HPDE6-E6E7 (cell line): ENCODE results near the gene ATRAID.

ENCODE experiments used
- DNase-seq: peaks from one replicate; pipeline ENCODE4 v3.0.0; 2011; ENCODE audit warnings: missing footprints; ENCODE audit errors: extremely low spot score

The ATRAID gene

DNA sequence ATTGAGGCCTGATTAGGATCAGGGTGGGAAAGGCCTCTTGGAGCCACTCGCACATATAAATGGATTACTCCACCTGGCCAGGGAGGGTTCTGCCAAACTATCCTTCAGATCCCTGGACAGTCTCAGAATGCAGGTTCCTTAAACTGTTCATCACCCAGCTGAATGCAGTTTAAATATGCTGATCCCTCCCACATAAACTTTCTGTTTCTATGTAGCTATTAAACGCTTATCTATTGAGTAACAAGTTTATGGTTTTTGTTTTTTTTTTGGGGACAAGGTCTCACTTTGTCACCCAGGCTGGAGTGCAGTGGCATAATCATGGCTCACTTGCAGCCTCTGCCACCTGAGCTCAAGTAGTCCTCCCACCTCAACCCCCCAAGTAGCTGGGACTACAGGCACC, 7.2 kb downstream of the ATRAID start:
- DNase-seq: no peak

DNA sequence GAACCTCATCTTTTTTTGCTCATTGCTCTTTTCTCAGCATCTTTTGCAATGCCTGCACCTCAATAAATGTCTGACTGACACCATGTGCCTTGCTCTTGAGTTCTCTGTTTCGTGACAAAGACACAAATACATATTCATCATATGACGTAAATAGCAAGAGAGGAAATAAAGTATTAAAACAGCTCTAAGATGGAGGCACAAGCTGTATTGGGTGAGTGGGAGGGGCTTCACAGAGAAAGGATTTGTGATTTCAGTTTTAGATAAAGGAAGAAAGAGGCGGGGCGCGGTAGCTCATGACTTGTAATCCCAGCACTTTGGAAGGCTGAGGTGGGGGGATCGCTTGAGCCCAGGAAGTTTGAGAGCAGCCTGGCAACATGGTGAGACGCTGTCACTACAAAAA, 8.2 kb downstream of the ATRAID start:
- DNase-seq: no peak

DNA sequence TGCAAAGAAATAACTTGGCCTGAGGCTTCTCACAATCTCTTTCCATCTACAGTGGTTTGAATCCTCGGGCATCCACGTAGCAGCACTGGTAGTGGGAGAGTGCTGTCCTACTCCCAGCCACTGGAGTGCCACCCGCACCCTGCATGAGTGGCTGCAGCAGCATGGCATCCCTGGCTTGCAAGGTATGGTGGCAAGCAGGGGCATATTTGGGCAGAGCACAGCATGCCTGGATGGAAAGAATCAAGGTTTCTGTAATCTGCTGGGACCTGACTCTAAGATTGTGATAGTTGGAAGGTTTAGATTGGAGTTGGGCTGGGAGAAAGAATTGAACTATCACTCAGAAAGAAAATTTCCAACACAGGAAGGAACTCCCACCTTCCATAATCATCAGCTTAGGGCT, 9.3 kb downstream of the ATRAID start:
- no peak for DNase-seq

DNA sequence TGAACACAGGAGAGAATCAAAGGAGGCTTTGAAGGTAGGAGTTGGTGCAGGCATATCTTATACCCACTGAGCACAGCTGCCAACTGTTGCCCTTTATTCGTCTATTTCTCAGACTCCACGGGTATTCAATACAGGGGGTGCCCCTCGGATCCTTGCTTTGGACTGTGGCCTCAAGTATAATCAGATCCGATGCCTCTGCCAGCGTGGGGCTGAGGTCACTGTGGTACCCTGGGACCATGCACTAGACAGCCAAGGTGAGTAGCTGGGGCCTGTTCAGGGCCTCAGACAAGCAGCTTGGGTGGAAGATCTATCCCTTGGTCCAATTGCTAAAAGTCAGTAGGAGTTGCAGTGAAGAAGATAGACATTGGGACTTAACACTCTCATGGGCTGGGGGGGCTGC, 10.6 kb downstream of the ATRAID start:
- no peak for DNase-seq

DNA sequence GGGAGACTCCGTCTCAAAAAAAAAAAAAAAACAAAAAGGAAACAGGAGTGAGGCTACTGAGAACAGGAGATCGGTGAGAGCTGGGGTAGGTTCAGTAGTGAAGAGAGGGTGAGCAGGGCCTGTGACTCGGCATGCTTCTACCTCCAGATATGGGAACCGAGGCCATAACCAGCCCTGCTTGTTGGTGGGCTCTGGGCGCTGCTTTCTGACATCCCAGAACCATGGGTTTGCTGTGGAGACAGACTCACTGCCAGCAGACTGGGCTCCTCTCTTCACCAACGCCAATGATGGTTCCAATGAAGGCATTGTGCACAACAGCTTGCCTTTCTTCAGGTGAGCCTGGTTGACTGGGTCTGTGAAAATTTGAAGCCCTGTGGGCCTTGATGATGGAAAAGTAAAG, 11.6 kb downstream of the ATRAID start:
- DNase-seq: no peak

DNA sequence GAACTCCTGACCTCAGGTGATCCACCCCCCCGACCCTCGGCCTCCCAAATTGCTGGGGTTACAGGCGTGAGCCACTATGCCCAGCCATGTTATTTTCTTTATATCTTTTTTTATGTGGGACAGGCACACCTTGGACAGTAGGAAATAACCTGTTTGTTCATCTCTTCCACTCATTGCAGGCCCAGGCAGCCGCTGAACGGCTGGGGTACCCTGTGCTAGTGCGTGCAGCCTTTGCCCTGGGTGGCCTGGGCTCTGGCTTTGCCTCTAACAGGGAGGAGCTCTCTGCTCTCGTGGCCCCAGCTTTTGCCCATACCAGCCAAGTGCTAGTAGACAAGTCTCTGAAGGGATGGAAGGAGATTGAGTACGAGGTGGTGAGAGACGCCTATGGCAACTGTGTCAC, 13.7 kb downstream of the ATRAID start:
- no peak for DNase-seq

DNA sequence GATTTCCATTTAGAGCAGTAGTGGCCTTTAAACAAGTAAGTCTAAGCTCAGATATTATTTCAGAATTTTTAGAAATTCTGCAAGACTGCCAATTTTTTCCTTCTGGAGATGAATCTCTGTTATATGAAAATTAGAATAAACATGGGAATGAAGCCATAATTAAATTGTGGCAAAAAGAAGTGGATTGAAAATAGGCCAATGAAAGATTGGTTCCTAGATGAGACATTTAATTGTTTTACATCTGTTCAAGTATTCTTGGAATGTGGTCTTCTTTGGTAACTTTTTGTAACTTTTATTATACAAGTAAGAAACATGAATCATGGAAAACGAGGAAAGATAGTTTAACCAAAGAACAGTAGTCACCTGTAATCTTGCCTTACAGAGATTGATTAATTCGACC, 15.7 kb downstream of the ATRAID start:
- no peak for DNase-seq

DNA sequence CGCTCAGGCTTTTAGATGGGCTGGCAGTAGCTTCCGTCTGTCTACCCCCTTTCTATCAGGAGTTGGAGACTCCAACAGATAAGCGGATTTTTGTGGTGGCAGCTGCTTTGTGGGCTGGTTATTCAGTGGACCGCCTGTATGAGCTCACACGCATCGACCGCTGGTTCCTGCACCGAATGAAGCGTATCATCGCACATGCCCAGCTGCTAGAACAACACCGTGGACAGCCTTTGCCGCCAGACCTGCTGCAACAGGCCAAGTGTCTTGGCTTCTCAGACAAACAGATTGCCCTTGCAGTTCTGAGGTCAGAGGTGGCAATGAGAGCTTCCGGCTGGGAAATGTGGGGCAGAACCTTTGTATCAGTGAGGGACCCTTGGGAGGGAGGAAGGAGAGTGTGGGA, 20.1 kb downstream of the ATRAID start:
- no peak for DNase-seq

DNA sequence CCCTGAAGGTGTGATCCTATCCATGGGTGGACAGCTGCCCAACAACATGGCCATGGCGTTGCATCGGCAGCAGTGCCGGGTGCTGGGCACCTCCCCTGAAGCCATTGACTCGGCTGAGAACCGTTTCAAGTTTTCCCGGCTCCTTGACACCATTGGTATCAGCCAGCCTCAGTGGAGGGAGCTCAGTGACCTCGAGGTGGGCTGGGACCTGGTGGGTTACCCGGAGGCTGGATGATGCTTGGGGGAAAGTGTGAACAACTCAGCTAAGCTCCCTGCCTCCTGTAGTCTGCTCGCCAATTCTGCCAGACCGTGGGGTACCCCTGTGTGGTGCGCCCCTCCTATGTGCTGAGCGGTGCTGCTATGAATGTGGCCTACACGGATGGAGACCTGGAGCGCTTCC, 21.5 kb downstream of the ATRAID start:
- no peak for DNase-seq

DNA sequence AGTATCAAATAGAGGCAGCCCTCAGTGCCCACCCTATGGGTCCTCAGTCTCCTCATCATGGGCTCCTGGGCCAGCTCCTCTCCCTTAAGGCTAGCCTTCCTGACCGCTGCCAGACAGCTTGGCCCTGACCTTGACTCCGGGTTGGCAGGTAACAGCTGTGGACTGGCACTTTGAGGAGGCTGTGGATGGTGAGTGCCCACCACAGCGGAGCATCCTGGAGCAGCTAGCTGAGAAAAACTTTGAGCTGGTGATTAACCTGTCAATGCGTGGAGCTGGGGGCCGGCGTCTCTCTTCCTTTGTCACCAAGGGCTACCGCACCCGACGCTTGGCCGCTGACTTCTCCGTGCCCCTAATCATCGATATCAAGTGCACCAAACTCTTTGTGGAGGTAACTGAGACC, 24.3 kb downstream of the ATRAID start:
- DNase-seq: no peak

DNA sequence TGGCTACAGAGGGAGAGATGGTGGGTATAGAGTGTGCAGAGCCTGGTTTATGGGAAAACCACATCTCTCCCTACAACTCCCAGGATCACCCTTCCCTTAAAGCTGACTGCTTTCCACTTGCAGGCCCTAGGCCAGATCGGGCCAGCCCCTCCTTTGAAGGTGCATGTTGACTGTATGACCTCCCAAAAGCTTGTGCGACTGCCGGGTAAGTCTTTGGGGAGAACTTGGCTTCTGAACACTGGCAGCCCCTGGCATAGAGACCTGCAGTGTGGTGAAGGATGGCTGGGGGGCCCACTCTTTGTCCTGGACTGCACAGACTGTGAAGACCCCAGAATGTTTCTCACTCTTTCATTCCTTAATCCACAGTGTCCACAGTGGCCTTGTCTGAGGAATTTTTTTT, 24.8 kb downstream of the ATRAID start:
- DNase-seq: no peak

DNA sequence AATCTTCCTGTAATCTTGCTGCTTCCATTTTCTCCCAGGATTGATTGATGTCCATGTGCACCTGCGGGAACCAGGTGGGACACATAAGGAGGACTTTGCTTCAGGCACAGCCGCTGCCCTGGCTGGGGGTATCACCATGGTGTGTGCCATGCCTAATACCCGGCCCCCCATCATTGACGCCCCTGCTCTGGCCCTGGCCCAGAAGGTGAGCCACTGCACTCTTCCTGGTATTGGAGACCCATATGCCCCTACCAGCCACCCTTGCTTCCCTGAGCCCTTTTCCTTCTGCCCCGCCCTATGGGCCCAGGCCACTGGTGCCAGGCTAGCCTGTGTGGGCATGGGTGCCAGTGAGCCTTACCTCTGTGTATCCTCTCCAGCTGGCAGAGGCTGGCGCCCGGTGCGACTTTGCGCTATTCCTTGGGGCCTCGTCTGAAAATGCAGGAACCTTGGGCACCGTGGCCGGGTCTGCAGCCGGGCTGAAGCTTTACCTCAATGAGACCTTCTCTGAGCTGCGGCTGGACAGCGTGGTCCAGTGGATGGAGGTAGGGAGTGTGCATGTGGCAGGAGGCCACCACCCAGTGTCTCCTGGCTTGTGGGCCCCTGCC, 25.6 kb downstream of the ATRAID start:
- DNase-seq: no peak

DNA sequence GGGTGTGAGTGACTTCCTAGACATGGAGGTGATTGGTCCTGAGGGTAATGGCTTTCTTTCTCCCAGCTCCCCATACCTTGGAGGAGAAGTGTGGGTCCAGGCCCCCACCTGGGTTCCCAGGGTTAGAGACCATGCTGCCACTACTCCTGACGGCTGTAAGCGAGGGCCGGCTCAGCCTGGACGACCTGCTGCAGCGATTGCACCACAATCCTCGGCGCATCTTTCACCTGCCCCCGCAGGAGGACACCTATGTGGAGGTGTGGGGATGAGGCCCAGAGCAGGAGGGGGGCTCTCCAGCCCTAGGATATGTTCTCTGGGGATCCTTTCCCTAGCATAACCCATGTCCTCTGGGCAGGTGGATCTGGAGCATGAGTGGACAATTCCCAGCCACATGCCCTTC, 27.1 kb downstream of the ATRAID start:
- DNase-seq: no peak

DNA sequence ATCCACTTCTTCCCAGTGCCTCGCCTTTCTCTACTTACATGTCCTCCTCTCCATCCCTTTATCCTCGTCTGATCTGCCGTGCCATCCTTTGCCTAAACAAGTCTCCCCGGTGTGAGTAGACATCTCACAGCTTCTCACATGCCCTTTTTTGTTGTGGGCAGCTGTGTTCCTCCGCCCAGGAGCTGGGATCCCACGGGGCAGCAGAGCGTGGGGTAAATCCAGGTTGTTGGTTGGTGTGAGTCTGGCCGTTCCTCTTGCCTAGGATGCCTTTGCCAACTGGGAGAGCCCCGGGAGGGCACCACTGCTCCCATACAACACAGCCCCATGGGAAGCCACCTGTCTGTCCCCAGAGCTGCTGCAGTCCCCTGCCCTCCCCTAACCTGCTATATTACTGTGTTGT, 28.6 kb downstream of the ATRAID start:
- no peak for DNase-seq

DNA sequence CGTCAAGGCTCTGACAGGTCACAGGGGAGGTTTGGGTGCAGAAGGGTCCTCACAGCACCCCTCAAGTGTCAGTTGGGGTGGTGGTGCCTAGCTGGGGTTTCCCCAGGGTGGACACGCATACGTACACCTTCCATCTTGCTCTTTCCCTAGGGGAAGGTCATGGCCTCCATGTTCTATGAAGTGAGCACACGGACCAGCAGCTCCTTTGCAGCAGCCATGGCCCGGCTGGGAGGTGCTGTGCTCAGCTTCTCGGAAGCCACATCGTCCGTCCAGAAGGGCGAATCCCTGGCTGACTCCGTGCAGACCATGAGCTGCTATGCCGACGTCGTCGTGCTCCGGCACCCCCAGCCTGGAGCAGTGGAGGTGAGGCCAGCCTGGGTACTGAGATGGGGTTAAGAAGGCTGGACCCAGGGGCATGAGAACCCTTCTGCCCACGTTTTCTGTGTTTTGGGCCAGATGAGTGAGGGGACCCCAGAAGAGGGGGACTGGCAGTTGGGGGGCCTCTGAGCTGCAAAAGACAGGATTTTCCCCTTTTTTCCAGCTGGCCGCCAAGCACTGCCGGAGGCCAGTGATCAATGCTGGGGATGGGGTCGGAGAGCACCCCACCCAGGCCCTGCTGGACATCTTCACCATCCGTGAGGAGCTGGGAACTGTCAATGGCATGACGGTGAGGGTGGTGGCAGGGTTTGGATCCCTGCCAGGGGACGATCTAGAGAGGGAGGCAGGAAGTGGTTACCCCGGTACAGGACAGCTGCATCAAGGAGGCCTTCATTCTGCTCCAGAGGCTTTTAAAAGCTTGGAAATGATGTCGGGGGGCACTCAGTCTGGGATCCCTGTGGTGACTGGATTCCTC, 30.1 kb downstream of the ATRAID start:
- no peak for DNase-seq

DNA sequence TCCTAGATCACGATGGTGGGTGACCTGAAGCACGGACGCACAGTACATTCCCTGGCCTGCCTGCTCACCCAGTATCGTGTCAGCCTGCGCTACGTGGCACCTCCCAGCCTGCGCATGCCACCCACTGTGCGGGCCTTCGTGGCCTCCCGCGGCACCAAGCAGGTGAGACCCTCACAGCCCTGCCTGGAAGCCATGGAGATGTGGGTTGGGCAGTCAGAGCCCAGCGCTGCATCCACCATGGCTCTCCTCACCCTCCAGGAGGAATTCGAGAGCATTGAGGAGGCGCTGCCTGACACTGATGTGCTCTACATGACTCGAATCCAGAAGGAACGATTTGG, 30.7 kb downstream of the ATRAID start:
- no peak for DNase-seq

DNA sequence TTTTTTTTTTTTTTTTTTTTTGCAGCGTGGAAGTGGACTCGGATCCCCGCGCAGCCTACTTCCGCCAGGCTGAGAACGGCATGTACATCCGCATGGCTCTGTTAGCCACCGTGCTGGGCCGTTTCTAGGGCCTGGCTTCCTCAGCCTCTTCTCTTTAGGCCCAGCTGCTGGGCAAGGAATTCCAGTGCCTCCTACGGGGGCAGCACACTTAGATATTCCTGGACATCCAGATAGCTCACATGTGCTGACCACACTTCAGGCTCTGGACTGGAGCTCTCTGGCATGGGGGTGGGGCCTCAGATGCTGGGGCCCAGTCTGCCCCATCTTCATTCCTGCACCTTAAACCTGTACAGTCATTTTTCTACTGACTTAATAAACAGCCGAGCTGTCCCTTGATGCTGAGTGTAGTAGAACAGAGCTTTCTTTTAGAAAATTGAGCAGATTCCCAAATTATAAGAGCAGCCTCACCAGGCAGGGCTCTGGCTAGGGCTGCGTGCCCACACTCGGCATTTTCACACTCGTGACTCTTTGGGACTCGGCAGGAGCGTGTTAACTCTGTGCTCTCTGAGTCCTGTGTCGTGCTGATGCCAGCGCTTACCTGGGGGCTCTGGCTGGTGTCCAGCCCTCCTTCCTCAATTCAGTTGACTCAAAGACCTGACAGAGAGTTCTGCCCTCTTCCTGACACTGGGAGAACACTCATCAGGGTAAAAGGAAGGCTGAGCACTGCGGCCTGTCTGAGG, 31.7 kb downstream of the ATRAID start:
- DNase-seq: no peak

DNA sequence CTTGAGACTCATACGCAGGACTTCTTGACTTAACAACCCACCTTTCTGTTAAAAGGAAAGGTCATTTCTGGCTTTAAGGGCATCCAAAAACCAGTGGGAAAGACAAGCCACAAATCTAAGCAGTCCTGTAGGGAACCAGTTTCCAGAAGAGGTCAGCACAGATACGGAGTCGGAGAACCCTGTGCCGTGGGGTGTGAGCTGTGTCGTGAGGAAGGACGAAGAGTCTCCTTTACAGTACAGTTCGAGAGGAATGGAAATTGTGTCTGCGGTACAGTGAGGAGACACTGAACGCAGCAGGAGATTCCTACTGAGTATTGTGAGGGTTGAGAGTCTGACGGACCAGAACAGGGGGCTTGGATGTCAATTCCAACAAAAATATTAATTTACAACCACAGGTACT, 33.3 kb downstream of the ATRAID start:
- no peak for DNase-seq

DNA sequence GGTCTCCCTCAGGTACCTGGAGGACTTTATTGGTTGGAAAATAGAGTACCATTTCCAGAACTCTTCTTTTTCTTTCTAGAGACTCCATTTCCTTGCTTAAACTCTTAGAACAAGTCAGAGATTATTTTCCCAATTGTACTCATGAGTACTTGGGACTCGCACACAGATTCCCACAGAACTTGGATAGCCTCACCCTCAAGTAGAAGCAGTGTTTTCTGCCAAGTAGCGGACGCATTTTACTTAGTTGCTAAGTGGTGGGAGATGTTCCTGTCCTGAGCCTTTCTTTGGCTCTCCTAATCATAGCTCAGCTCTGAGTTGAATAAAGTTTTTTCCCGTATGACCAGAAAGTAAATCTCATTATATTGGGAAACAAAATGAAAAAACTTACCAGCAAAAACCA, 33.8 kb downstream of the ATRAID start:
- no peak for DNase-seq

DNA sequence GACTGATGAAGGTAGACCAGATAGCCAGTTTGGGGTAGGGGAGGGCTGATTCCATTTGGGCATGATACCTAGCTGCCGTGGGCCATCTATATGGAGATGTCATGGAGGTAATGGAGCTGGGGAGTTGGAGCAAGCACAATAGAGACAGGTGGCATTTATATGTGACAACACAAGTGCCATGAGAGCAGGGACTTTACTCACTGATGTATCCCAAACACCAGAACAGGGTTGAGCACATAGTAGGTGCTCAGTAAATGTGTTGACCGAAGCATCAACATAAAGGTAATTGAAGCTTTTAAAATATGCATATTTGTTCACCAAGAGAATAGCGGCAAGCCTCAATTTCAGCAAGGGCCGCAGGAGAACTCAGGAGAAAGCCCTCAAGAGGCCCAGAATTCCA, 36.1 kb downstream of the ATRAID start:
- DNase-seq: no peak

DNA sequence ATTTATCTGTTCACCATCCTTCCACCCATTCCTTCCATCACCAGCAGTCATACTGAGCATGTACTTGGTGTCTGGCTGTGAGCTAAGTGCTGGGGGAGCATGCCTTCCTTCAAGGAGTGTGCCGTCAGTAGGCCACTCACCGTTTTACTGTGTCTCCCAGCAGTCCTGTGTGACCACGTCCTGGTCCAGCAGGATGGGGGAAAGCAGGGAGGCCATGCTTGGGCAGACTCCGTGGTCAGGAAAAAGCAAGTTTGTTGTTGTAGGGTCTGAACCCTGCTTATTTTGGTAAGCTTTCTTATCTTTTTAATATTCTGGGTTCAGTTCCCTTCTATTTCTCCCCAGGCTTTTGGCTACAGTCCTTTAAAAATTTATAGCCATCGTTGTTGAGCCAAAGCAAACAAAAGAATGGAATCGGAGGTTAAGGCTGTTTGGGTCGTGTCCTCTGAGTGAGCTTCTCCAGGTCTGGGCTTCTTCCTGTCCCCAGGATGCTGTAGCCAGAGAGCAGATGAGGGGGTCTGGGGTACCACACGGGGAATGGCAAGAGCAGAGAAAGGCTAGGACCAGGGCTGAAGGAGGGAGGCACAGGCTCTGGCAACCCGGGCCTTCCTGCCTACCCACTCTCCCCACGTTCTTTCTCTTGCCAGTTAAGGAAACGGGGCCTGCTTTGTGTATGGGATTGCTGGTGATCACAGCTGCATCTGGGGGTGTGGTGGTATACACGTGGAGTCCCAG, 37.5 kb downstream of the ATRAID start:
- DNase-seq: no peak

DNA sequence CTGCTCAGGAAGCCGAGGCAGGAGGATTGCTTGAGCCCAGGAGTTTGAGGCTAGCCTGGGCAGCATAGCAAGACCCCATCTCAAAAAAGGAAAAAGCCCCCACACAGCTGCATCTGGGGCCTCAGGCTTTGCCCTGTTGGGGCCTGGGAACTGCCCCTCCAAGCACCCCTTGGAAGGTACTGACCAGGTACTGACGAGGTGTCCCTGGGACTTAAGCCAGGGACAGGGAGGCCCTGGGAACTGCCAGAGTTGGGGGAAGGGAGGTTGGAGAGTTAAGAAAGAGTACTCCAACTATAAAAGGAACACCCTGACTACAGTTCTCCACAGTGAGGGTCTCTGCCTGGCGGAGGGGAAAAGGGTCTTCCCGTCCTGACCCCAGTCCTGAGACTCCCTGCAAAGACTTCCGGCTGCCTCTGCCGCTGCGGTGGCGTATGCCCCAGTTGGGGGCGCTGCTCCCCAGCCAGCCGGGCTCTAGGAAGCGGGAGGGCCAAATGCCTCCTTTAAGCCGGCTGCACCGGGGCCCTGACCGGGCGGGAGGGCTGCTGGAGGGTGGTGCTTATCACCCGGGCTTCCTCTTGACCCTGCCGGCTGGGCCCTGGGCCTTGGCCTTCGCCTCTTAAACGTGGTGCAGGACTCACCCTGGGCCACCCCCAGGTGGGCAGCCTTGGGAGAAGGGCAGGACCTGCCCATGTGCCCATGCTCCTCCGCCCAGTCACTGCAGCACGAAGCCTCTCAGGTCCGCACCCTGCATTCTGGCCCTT, 38.2 kb downstream of the ATRAID start:
- peak; percentile 28 for DNase-seq
